A549 (cell line): ENCODE measurements around the gene RPTOR. TPM values are rescaled to one million over a fixed set of nuclear protein-coding genes. Genes with fewer than 3 reads are reported as not detected.

Experiments used
- ATAC-seq, 2 experiments: fragments of 200-7000 bp in 1 of 2; fragments of >200 bp in 1 of 2; cut with Nextera tagmentation in 1 of 2; cut with Tn5 transposase in 1 of 2; 3 replicates each; pipeline versions ENCODE4 v1.8.0 to v1.9.1; 2018 to 2020; ENCODE audit warnings: mild to moderate bottlenecking in 1 of 2, moderate library complexity in 1 of 2
- CTCF ChIA-PET: fragments of 300-600 bp; sonication (Branson Sonifier 250); formaldehyde crosslinking; extraction: SDS; loops from one replicate; lab custom pipeline; 2021; ENCODE audit warnings: antibody characterized with exemption, inconsistent platforms; lab: Yijun Ruan, JAX
- POLR2A ChIA-PET: fragments of 350-600 bp; formaldehyde crosslinking; extraction: SDS; loops from one replicate; lab custom pipeline; 2021; ENCODE audit warnings: antibody characterized with exemption, inconsistent platforms; lab: Yijun Ruan, JAX
- DNase-seq, 2 experiments: peaks; one replicate each; pipeline versions ENCODE4 v3.0.0 to v3.0.0-alpha.2; 2011 to 2016; ENCODE audit warnings: low read depth in 1 of 2, low spot score in 1 of 2
- FAIRE-seq: peaks from 2 replicates; lab custom pipeline; 2011; peaks lifted over from hg19 to GRCh38; lab: Jason Lieb, UNC
- H3K27ac ChIP-seq, 2 experiments: fragments of >200 bp; sonication (Bioruptor Twin); formaldehyde crosslinking; 3 replicates each; pipeline ENCODE4 v1.5.1; 2016 to 2017
- H3K4me1 ChIP-seq: fragments of >200 bp; sonication (Bioruptor Twin); formaldehyde crosslinking; 3 replicates; pipeline ENCODE4 v1.6.1; 2016
- H3K4me2 ChIP-seq: fragments of >200 bp; sonication (Bioruptor Twin); formaldehyde crosslinking; 3 replicates; pipeline ENCODE4 v1.6.1; 2016
- H3K4me3 ChIP-seq: fragments of >200 bp; sonication (Bioruptor Twin); formaldehyde crosslinking; 3 replicates; pipeline ENCODE4 v1.5.1; 2016
- H3K9me3 ChIP-seq: fragments of >200 bp; sonication (Bioruptor Twin); formaldehyde crosslinking; 3 replicates; pipeline ENCODE4 v1.6.1; 2016
- CBX8 ChIP-seq: fragments of 200-600 bp; sonication (generic); IDR thresholded peaks from 2 replicates; pipeline ENCODE4 v1.6.1; 2016
- CHD2 ChIP-seq: fragments of 150-350 bp; IDR thresholded peaks from 2 replicates; pipeline ENCODE4 v1.6.1; 2014; ENCODE audit warnings: low read length; ENCODE audit not compliant: partially characterized antibody
- E2F6 ChIP-seq: IDR thresholded peaks from 2 replicates; pipeline ENCODE4 v1.6.1; 2012; ENCODE audit warnings: low read depth, borderline replicate concordance
- ELK1 ChIP-seq: fragments of 150-350 bp; IDR thresholded peaks from 2 replicates; pipeline ENCODE4 v1.6.1; 2014; ENCODE audit warnings: low read depth, mild to moderate bottlenecking, low read length
- EP300 ChIP-seq, 2 experiments: fragments of >200 bp; sonication (Bioruptor Twin); formaldehyde crosslinking; IDR thresholded peaks; 2 replicates in 1 of 2; 3 replicates in 1 of 2; pipeline ENCODE4 v1.6.1; 2016 to 2017
- GATA3 ChIP-seq: IDR thresholded peaks from 2 replicates; pipeline ENCODE4 v1.6.1; 2012; ENCODE audit warnings: borderline replicate concordance
- HOXA7 ChIP-seq: fragments of 250-450 bp; sonication (Bioruptor Pico); IDR thresholded peaks from 2 replicates; pipeline ENCODE4 v1.5.0; 2020; ENCODE audit warnings: mild to moderate bottlenecking, moderate library complexity
- HOXB5 ChIP-seq: fragments of 250-450 bp; sonication (Bioruptor Pico); IDR thresholded peaks from 2 replicates; pipeline ENCODE4 v1.5.0; 2020; ENCODE audit warnings: mild to moderate bottlenecking, moderate library complexity
- JUN ChIP-seq, 2 experiments: fragments of >200 bp; sonication (Bioruptor Twin); formaldehyde crosslinking; IDR thresholded peaks; 2 replicates in 1 of 2; 3 replicates in 1 of 2; pipeline ENCODE4 v1.6.1; 2016 to 2017
- KDM1A ChIP-seq: fragments of 200-600 bp; sonication (generic); IDR thresholded peaks from 2 replicates; pipeline ENCODE4 v1.6.1; 2016; ENCODE audit warnings: low read depth, mild to moderate bottlenecking
- MAZ ChIP-seq: fragments of 150-350 bp; IDR thresholded peaks from 2 replicates; pipeline ENCODE4 v1.6.1; 2014; ENCODE audit warnings: antibody characterized with exemption, low read depth, low read length, borderline replicate concordance
- NFE2L2 ChIP-seq: fragments of 150-350 bp; conservative IDR thresholded peaks from 2 replicates; pipeline ENCODE4 v1.6.1; 2014; ENCODE audit warnings: low read length
- NPAS2 ChIP-seq: fragments of 250-450 bp; sonication (Bioruptor Pico); IDR thresholded peaks from 2 replicates; pipeline ENCODE4 v1.8.0; 2022; ENCODE audit warnings: mild to moderate bottlenecking, moderate library complexity, borderline replicate concordance
- RAD21 ChIP-seq, 2 experiments: fragments of >200 bp in 1 of 2; sonication (Bioruptor Twin) in 1 of 2; formaldehyde crosslinking in 1 of 2; IDR thresholded peaks in 1 of 2; conservative IDR thresholded peaks in 1 of 2; 2 replicates in 1 of 2; 3 replicates in 1 of 2; pipeline ENCODE4 v1.6.1; 2012 to 2018; ENCODE audit warnings: inconsistent platforms in 1 of 2
- REST ChIP-seq: fragments of 200-600 bp; sonication (generic); IDR thresholded peaks from 2 replicates; pipeline ENCODE4 v1.6.1; 2016; ENCODE audit warnings: antibody characterized with exemption, mild to moderate bottlenecking, moderate library complexity
- RFX5 ChIP-seq: fragments of 450-650 bp; IDR thresholded peaks from 2 replicates; pipeline ENCODE4 v1.7.1; 2014; ENCODE audit warnings: antibody characterized with exemption, mild to moderate bottlenecking, moderate library complexity
- USF2 ChIP-seq: fragments of 450-650 bp; IDR thresholded peaks from 2 replicates; pipeline ENCODE4 v1.6.1; 2014; ENCODE audit warnings: antibody characterized with exemption
- ZC3H11A ChIP-seq: fragments of 450-650 bp; IDR thresholded peaks from 2 replicates; pipeline ENCODE4 v1.6.1; 2014; ENCODE audit warnings: antibody characterized with exemption, mild to moderate bottlenecking
- WGBS: methylation state at CpG from one replicate; pipeline ENCODE4 v1.1.6; 2017; ENCODE audit errors: missing lambda C conversion rate; 5-methylcytosine and 5-hydroxymethylcytosine counted together
- polyA plus RNA-seq, 4 experiments: library from polyadenylated mRNA; depleted of rRNA in 3 of 4; stranded (reverse); fragments of >200 nt; fragmentation: RNase III in 1 of 4; extraction: RNeasy Plus Mini Kit Qiagen cat#74134 plus additional on column Dnase treatment in 1 of 4; gene quantifications; 2 replicates in 3 of 4; 3 replicates in 1 of 4; pipeline ENCODE4 v1.2.3, GENCODE V29; 2011 to 2017

RPTOR gene
- polyA plus RNA-seq, 2 of the 4 experiments (the other 2 are of a cell fraction) = 10.8 to 27.1 TPM

GRCh38 chr17:80523956-80524712, 20.5 kb upstream of the RPTOR start:
- ChIA-PET POLR2A (no interaction called here), CTCF (interaction anchor here (0.6 to 1.3 kb wide), 3 partner anchors 24 to 231 kb away, joined by 3 read pairs; no protein-coding TSS in a partner anchor)
- no peak overlapping the region for H3K4me2 ChIP-seq
- ATAC-seq = no peak
- FAIRE-seq = no peak
- no peak overlapping the region for H3K4me3 ChIP-seq
- H3K27ac ChIP-seq = no peak overlapping the region
- no peak for DNase-seq
- H3K9me3 ChIP-seq = no peaks in the 10 kb centered on the region
- H3K4me1 ChIP-seq = peaks cover 9% of the 10 kb centered on the region
- TF ChIP-seq NPAS2 (CRISPR knock-in tag) (no peak), MAZ (no peak), RFX5 (no peak), JUN (IDR thresholded peaks at IDR 0.05) (no peak), KDM1A (no peak), HOXB5 (CRISPR knock-in tag) (no peak), REST (no peak), CBX8 (no peak), GATA3 (no peak), NFE2L2 (no peak), ELK1 (no peak), USF2 (no peak), CHD2 (no peak), ZC3H11A (no peak), EP300 (IDR thresholded peaks at IDR 0.05) (no peak), E2F6 (no peak), RAD21 (conservative IDR thresholded peaks at IDR 0.05 in 1 of 2, IDR thresholded peaks at IDR 0.05 in 1 of 2) (no peak)
- WGBS = 64% methylated on average over 13 of the region's 16 CpGs

- peaks cover 15% of the 10 kb centered on the region for H3K4me1 ChIP-seq
- peak overlapping the region; percentile 35; the same call in 1 of the 3 replicates for H3K4me2 ChIP-seq
- no peak overlapping the region for H3K4me3 ChIP-seq
- no peak for TF ChIP-seq HOXA7
- ChIA-PET CTCF (interaction anchor here (1.0 to 1.7 kb wide), 5 partner anchors 10 to 49 kb away, joined by 3 to 8 read pairs (median 3); partner anchors contain the start of gene NPTX1), POLR2A (no interaction called here)
- WGBS = 78% methylated on average over 27 of the region's 28 CpGs
- H3K27ac ChIP-seq = peak overlapping the region in 1 of 2 experiments; percentile 65; a peak in 2 of 6 replicates
- DNase-seq (no peak), ATAC-seq (no peak), FAIRE-seq (no peak)
- no peaks in the 10 kb centered on the region for H3K9me3 ChIP-seq
Observed at GRCh38 chr17:80526116-80526910, 18.3 kb upstream of the RPTOR start.
